Esophagus muscularis mucosa (tissue), 3 donors: ENCODE data around the gene LRWD1.

Experiments used
- CTCF ChIP-seq, 3 experiments: fragments of 200-600 bp in 2 of 3; fragments of 450-650 bp in 1 of 3; sonication (generic) in 2 of 3; IDR thresholded peaks; one replicate each; pipeline ENCODE4 v1.5.1; 2017 to 2019; ENCODE audit warnings: antibody characterized with exemption in 3 of 3, mild to moderate bottlenecking in 2 of 3, moderate library complexity in 1 of 3
- POLR2A ChIP-seq: fragments of 450-650 bp; IDR thresholded peaks from one replicate; pipeline ENCODE4 v1.6.1; 2017; ENCODE audit warnings: antibody characterized with exemption, moderate library complexity, mild to moderate bottlenecking, low read depth

DNA sequence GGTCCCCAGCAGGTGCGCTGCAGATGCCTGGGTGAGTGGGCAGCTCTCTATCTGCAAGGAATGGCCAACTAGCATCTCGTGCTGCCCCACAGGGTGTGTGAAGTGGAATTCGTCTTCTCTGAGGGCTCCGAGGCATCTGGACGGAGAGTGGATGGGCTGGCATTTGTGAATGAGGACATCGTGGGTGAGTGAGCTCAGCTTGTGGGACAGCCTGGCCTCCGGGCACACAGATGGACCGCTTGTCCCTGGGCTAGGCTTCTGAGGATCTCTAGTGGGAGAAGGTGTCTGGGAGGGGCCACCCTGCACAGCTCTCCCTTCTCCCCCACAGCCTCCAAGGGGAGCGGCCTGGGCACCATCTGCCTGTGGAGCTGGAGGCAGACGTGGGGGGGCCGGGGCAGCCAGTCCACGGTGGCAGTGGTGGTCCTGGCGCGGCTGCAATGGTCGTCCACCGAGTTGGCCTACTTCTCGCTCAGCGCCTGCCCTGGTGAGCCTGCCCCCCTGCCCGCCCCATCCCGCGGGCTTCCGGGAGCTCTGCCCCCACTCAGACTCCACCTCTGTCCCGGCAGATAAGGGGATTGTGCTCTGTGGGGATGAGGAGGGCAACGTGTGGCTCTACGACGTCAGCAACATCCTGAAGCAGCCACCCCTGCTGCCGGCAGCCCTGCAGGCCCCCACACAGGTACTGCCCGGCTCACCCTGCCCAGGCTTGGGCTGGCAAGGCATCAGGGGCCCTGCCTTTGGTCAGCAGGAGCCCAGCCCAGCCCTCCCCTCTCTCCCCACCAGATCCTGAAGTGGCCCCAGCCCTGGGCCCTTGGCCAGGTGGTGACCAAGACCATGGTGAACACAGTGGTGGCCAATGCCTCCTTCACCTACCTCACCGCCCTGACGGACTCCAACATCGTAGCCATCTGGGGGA, 7.6 kb downstream of the LRWD1 start:
- TF ChIP-seq CTCF (IDR thresholded peaks at IDR 0.05) (no peak), POLR2A (no peak)
